Type B pancreatic cell (in vitro differentiated cells): ENCODE measurements around the gene GABRB1. TPM values are rescaled to one million over a fixed set of nuclear protein-coding genes. Genes with fewer than 3 reads are reported as not detected.

Experiments
- DNase-seq: peaks from one replicate; pipeline ENCODE4 v3.0.0; 2021; ENCODE audit warnings: mixed read lengths; ENCODE audit not compliant: unreplicated experiment; ENCODE audit errors: extremely low spot score
- H3K27ac Mint-ChIP-seq: 2 replicates; pipeline ENCODE4 v1.8.0; 2021; ENCODE audit warnings: mild to moderate bottlenecking, mixed read lengths
- H3K27me3 Mint-ChIP-seq: 2 replicates; pipeline ENCODE4 v1.8.0; 2021; ENCODE audit warnings: mixed read lengths
- H3K36me3 Mint-ChIP-seq: 2 replicates; pipeline ENCODE4 v1.8.0; 2021; ENCODE audit warnings: mixed read lengths
- H3K4me1 Mint-ChIP-seq: one replicate; pipeline ENCODE4 v1.8.0; 2021; ENCODE audit warnings: mixed read lengths; ENCODE audit not compliant: unreplicated experiment
- H3K4me3 Mint-ChIP-seq: 2 replicates; pipeline ENCODE4 v1.8.0; 2021; ENCODE audit warnings: mild to moderate bottlenecking, mixed read lengths
- H3K9me3 Mint-ChIP-seq: 2 replicates; pipeline ENCODE4 v1.8.0; 2021; ENCODE audit warnings: mixed read lengths
- CTCF ChIP-seq: fragments of 200-600 bp; sonication (generic); conservative IDR thresholded peaks from 2 replicates; pipeline ENCODE4 v1.5.0; 2021; ENCODE audit warnings: antibody characterized with exemption, mild to moderate bottlenecking
- total RNA-seq: library from RNA; stranded (reverse); gene quantifications from 2 replicates; pipeline ENCODE4 v1.2.1, GENCODE V29; 2021; ENCODE audit warnings: low replicate concordance

The GABRB1 gene
- total RNA-seq, 1 donor from 2014 or later: 1.1 TPM

- H3K27me3 Mint-ChIP-seq: no peaks in the 10 kb centered on the region
- no peak for DNase-seq
- no peaks in the 10 kb centered on the region for H3K4me1 Mint-ChIP-seq
- H3K4me3 Mint-ChIP-seq: no peak overlapping the region
- H3K9me3 Mint-ChIP-seq: no peaks in the 10 kb centered on the region
- TF ChIP-seq CTCF: no peak
- H3K27ac Mint-ChIP-seq: no peak overlapping the region
- H3K36me3 Mint-ChIP-seq: no peaks in the 10 kb centered on the region
These were observed 20.4 kb upstream of the GABRB1 start for GRCh38 chr4:47010912-47011446.

GRCh38 chr4:47012676-47013075, 18.7 kb upstream of the GABRB1 start:
- no peaks in the 10 kb centered on the region for H3K9me3 Mint-ChIP-seq
- no peak overlapping the region for H3K27ac Mint-ChIP-seq
- no peak for TF ChIP-seq CTCF
- no peak overlapping the region for H3K4me3 Mint-ChIP-seq
- no peaks in the 10 kb centered on the region for H3K36me3 Mint-ChIP-seq
- no peaks in the 10 kb centered on the region for H3K4me1 Mint-ChIP-seq
- DNase-seq: no peak
- peaks cover 3% of the 10 kb centered on the region for H3K27me3 Mint-ChIP-seq

- Mint-ChIP-seq H3K4me1 (no peaks in the 10 kb centered on the region), H3K36me3 (no peaks in the 10 kb centered on the region), H3K9me3 (no peaks in the 10 kb centered on the region), H3K4me3 (no peak overlapping the region), H3K27ac (no peak overlapping the region), H3K27me3 (peaks cover 3% of the 10 kb centered on the region)
- no peak for TF ChIP-seq CTCF
- DNase-seq: no peak
These were observed 18.0 kb upstream of the GABRB1 start for GRCh38 chr4:47013373-47013772.

- Mint-ChIP-seq H3K9me3 (no peaks in the 10 kb centered on the region), H3K4me3 (no peak overlapping the region), H3K36me3 (no peaks in the 10 kb centered on the region), H3K4me1 (no peaks in the 10 kb centered on the region), H3K27ac (no peak overlapping the region), H3K27me3 (peaks cover 10% of the 10 kb centered on the region)
- no peak for TF ChIP-seq CTCF
- no peak for DNase-seq
These were observed 14.3 kb upstream of the GABRB1 start for GRCh38 chr4:47017081-47017480.

- no peak for TF ChIP-seq CTCF
- Mint-ChIP-seq H3K9me3 (no peaks in the 10 kb centered on the region), H3K4me1 (no peaks in the 10 kb centered on the region), H3K4me3 (no peak overlapping the region), H3K36me3 (no peaks in the 10 kb centered on the region), H3K27me3 (peaks cover 10% of the 10 kb centered on the region), H3K27ac (no peak overlapping the region)
- DNase-seq: no peak
These were observed 13.9 kb upstream of the GABRB1 start for GRCh38 chr4:47017494-47017893.
